ENCODE data around the gene MPG. TPM values are rescaled to one million over a fixed set of nuclear protein-coding genes. Genes with fewer than 3 reads are reported as not detected.
A peak's percentile ranks its signal among the peaks of the same experiment; 100 is the strongest.

The MPG gene
- polyA plus RNA-seq, 1 donor (not counting 4 experiments of a cell fraction or from before 2014, with no cell fraction given), result 22.7 TPM

DNA sequence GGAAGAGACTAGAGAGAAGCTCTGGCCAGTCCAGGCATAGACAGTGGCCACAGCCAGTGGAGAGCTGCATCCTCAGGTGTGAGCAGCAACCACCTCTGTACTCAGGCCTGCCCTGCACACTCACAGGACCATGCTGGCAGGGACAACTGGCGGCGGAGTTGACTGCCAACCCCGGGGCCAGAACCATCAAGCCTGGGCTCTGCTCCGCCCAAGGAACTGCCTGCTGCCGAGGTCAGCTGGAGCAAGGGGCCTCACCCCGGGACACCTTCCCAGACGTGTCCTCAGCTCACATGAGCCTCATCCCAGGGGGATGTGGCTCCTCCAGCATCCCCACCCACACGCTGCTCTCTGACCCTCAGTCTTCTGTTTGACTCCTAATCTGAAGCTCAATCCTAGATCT lies 8.8 kb upstream of the MPG start:
- peaks cover 17% of the 10 kb centered on the region for H3K4me1 ChIP-seq (ENCODE audit: control insufficient read depth, extremely low read depth, insufficient read depth, low read length)
- dilution Hi-C loops (cut with MboI; ENCODE audit: extremely low pct_ligation_motif_present, low sequenced_read_pairs), result no loop called here
- peaks cover 3% of the 10 kb centered on the region for H3K9me1 ChIP-seq (ENCODE audit: control insufficient read depth, extremely low read depth, insufficient read depth, low read length)
- H3K9me3 ChIP-seq (ENCODE audit: control insufficient read depth, low read depth, low read length), result no peaks in the 10 kb centered on the region
- peaks cover 4% of the 10 kb centered on the region for H4K20me1 ChIP-seq (ENCODE audit: control insufficient read depth, extremely low read depth, insufficient read depth, low read length)
- H3K4me3 ChIP-seq (ENCODE audit: control insufficient read depth in 2 of 3, extremely low read depth in 1 of 3, insufficient read depth in 2 of 3, low read depth in 1 of 3, low read length in 3 of 3), result no peak overlapping the region
- peaks cover 5 to 11% of the 10 kb centered on the region in 2 experiments for H3K36me3 ChIP-seq (ENCODE audit: control insufficient read depth in 2 of 2, extremely low read depth in 1 of 2, insufficient read depth in 2 of 2, low read length in 2 of 2)
- no peak overlapping the region for H3K27ac ChIP-seq (ENCODE audit: control insufficient read depth, insufficient read depth, low read length)
- FAIRE-seq, result no peak
- H2AFZ ChIP-seq (ENCODE audit: control insufficient read depth, low read length), result no peak overlapping the region
- H3K79me2 ChIP-seq (ENCODE audit: control insufficient read depth, insufficient read depth, low read length), result peaks cover 28% of the 10 kb centered on the region
- TF ChIP-seq, protein P1, sequence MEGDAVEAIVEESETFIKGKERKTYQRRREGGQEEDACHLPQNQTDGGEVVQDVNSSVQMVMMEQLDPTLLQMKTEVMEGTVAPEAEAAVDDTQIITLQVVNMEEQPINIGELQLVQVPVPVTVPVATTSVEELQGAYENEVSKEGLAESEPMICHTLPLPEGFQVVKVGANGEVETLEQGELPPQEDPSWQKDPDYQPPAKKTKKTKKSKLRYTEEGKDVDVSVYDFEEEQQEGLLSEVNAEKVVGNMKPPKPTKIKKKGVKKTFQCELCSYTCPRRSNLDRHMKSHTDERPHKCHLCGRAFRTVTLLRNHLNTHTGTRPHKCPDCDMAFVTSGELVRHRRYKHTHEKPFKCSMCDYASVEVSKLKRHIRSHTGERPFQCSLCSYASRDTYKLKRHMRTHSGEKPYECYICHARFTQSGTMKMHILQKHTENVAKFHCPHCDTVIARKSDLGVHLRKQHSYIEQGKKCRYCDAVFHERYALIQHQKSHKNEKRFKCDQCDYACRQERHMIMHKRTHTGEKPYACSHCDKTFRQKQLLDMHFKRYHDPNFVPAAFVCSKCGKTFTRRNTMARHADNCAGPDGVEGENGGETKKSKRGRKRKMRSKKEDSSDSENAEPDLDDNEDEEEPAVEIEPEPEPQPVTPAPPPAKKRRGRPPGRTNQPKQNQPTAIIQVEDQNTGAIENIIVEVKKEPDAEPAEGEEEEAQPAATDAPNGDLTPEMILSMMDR (optimal IDR thresholded peaks at IDR 0.05 in 1 of 3, IDR thresholded peaks at IDR 0.05 in 1 of 3, conservative IDR thresholded peaks at IDR 0.05 in 1 of 3; ENCODE audit: extremely low read depth in 1 of 3, insufficient read depth in 2 of 3, low read length in 3 of 3), result no peak
- no peak for TF ChIP-seq EZH2 (IDR thresholded peaks at IDR 0.05; ENCODE audit: low read length)
- H3K4me2 ChIP-seq (ENCODE audit: control insufficient read depth, extremely low read depth, insufficient read depth, low read depth, low read length), result no peak overlapping the region
- no peak for DNase-seq (ENCODE audit: low read depth, low spot score)
- no peak overlapping the region for H3K9ac ChIP-seq (ENCODE audit: control insufficient read depth, extremely low read depth, insufficient read depth, low read length)
- no peaks in the 10 kb centered on the region for H3K27me3 ChIP-seq (ENCODE audit: control insufficient read depth, extremely low read depth, insufficient read depth, low read length)

DNA sequence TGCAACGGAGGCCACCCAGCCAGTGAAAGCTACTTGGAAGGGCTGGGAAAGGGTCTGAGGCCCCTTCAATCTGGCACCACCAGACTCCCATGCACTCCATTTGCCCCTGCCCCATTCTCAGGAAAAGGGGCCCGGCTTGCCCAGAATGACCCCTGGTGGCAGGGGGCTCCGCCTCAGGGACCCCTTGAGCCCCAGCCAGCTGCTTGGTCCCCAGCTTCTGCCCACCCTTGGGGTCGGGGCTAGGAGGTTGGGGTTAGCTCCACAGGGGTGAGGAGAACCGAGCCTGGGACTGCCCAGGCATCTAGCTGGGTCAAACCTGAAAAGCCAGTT lies 6.8 kb upstream of the MPG start:
- Histone ChIP-seq H3K4me1 (ENCODE audit: control insufficient read depth, extremely low read depth, insufficient read depth, low read length) (peaks cover 24% of the 10 kb centered on the region), H3K9me3 (ENCODE audit: control insufficient read depth, low read depth, low read length) (no peaks in the 10 kb centered on the region), H3K9ac (ENCODE audit: control insufficient read depth, extremely low read depth, insufficient read depth, low read length) (peak overlapping the region; percentile 85), H3K36me3 (ENCODE audit: control insufficient read depth in 2 of 2, extremely low read depth in 1 of 2, insufficient read depth in 2 of 2, low read length in 2 of 2) (peaks cover 3 to 5% of the 10 kb centered on the region in 2 experiments), H3K4me2 (ENCODE audit: control insufficient read depth, extremely low read depth, insufficient read depth, low read depth, low read length) (peak overlapping the region; percentile 89), H3K27ac (ENCODE audit: control insufficient read depth, insufficient read depth, low read length) (peak overlapping the region; percentile 74), H2AFZ (ENCODE audit: control insufficient read depth, low read length) (no peak overlapping the region), H4K20me1 (ENCODE audit: control insufficient read depth, extremely low read depth, insufficient read depth, low read length) (no peaks in the 10 kb centered on the region), H3K27me3 (ENCODE audit: control insufficient read depth, extremely low read depth, insufficient read depth, low read length) (no peaks in the 10 kb centered on the region), H3K9me1 (ENCODE audit: control insufficient read depth, extremely low read depth, insufficient read depth, low read length) (peaks cover 3% of the 10 kb centered on the region), H3K4me3 (ENCODE audit: control insufficient read depth in 2 of 3, extremely low read depth in 1 of 3, insufficient read depth in 2 of 3, low read depth in 1 of 3, low read length in 3 of 3) (peak overlapping the region; percentile 65 to 84 (median 83)), H3K79me2 (ENCODE audit: control insufficient read depth, insufficient read depth, low read length) (peaks cover 28% of the 10 kb centered on the region)
- no peak for TF ChIP-seq EZH2 (IDR thresholded peaks at IDR 0.05; ENCODE audit: low read length)
- TF ChIP-seq, protein P1 (optimal IDR thresholded peaks at IDR 0.05 in 1 of 3, IDR thresholded peaks at IDR 0.05 in 1 of 3, conservative IDR thresholded peaks at IDR 0.05 in 1 of 3; ENCODE audit: extremely low read depth in 1 of 3, insufficient read depth in 2 of 3, low read length in 3 of 3), result no peak
- DNase-seq (ENCODE audit: low read depth, low spot score) (no peak), FAIRE-seq (no peak)
- dilution Hi-C loops (cut with MboI; ENCODE audit: extremely low pct_ligation_motif_present, low sequenced_read_pairs), result no loop called here

Measured in keratinocyte (primary cell).